KOPT-K1 (cell line): ENCODE data around the gene KCNQ1.
A peak's percentile ranks its signal among the peaks of the same experiment; 100 is the strongest.

Source experiments
- H3K27ac ChIP-seq: fragments of 200-600 bp; sonication (generic); 2 replicates; pipeline ENCODE4 v1.5.1; 2016; ENCODE audit warnings: antibody characterized with exemption, mild to moderate bottlenecking, low read depth, low read length; ENCODE audit not compliant: poor library complexity, severe bottlenecking
- H3K36me3 ChIP-seq: fragments of 200-600 bp; sonication (generic); 2 replicates; pipeline ENCODE4 v1.5.1; 2017; ENCODE audit warnings: antibody characterized with exemption, mild to moderate bottlenecking, low read length, moderate library complexity; ENCODE audit not compliant: insufficient read depth
- H3K9me3 ChIP-seq: fragments of 200-600 bp; sonication (generic); 2 replicates; pipeline ENCODE4 v1.5.1; 2017; ENCODE audit warnings: antibody characterized with exemption, low read length, mild to moderate bottlenecking; ENCODE audit not compliant: insufficient read depth, poor library complexity, severe bottlenecking

KCNQ1 gene

DNA sequence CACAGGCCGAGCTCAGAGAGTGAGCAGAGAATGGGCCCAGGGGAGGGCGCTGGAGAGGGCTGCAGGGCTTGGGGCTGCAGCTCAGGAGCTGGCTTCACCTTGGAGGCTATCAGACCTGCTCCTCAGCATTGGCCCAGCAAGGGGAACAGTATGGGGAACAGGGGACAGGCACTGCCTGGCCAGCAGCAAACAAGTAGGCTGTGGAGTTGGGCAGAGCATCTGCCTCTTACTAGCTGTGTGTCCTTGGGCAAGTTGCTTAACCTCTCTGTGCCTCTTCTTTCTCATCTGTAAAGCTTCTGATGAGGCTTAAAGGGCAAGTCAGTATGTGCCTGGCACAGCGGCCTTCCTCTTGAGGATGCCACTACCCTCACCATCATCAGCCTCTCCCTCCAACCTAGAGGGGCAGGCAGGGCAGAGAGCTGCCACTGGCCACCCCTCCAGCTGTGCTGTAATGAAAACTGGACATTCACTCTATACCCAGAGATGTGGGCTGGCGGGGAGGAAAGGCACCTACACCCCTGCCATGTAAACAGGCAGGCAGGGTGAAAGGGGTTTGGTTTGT is 448.2 kb downstream of the KCNQ1 start:
- no peaks in the 10 kb centered on the region for H3K9me3 ChIP-seq
- H3K27ac ChIP-seq = peak overlapping the region; percentile 79
- no peaks in the 10 kb centered on the region for H3K36me3 ChIP-seq

DNA sequence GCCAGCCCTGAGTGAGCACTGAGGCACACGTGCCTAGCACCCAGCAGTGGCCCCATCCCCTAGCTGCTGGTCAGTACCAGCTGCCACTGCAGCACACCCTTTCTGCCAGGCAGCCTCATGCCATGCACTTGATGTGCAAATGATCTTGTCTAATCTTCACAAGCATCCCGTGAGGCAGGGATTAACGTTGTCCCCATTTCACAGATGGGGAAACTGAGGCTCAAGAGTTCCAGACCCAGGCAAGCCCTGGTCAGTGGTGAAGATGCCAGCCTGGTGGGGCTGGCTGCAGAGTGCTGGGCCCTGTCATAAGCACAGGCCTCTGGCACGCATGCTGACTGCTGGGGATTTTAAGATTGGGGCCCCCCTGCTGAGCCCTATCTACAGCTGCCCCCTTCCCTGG is 449.1 kb downstream of the KCNQ1 start:
- Histone ChIP-seq H3K9me3 (no peaks in the 10 kb centered on the region), H3K36me3 (no peaks in the 10 kb centered on the region), H3K27ac (no peak overlapping the region)

DNA sequence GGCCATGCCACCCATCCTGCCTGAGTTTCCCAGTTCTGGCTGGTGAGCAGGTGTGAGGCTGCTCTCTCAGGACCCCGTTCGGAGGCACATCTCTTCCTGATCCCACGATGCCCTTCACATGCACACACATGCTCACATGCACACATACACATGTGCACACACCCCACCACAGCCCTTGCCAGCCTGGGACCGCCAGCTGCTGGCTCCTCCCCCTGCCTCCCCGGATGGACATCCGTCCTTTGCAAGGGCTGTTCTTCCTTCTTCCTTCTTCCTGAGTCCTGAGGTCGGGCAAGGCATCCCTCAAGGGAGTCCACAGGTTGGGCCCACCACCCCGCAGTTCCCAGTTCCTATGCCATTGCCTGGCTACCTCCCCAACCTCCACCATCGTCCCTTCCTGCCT is 451.2 kb downstream of the KCNQ1 start:
- H3K9me3 ChIP-seq = no peaks in the 10 kb centered on the region
- H3K36me3 ChIP-seq = no peaks in the 10 kb centered on the region
- H3K27ac ChIP-seq = no peak overlapping the region

DNA sequence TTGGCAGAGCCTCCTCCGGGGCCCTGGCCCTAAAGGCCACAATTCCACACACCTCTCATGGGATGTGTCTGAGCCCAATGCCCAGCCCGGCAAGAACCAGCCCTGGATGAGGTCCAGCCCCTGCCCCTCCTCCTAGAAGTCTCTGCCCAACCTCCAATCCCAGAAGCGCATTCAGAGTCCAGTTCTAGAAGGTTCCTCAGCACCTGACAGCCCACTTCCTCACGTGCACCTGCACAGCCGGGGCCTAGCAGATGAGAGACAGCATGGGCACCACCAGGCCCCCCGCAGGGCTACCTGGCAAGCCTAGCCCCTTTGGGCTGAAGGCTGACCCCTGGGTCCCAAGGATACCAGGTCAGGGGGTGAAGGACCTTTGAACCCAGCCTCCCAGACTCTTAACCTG is 452.2 kb downstream of the KCNQ1 start:
- Histone ChIP-seq H3K27ac (no peak overlapping the region), H3K36me3 (no peaks in the 10 kb centered on the region), H3K9me3 (no peaks in the 10 kb centered on the region)

DNA sequence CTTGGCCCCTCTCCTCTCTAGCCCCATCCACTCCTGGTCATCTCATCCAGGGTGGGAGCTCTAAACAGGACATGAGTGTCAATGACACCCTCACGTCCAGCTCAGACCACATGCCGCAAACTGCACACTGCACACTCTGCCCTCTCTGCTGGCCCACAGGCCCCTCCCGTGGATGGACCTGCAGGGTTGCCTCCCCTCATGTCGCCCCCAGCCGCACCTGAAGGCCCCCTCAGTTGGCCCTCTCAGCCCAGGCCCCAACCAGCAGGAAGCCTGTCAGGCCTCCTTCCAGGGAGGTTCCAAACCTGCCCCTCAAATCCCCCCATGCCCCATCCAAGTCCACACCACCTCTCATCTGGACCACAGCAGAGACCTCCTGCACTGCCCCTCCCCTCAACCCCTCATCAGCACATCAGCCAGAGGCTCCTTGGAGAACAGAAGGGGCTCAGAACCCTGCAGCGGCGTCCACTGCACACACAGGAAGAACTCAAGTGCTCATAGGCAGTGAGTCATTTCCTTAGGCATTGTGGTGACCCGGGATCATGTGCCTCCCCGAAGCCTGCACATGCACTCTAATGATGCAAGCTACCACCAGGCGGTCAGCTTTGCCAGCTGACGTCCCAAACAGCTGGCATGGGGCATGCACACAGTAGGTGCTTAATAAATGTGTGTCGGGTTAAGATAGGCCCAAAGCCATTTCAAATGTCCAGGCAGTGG is 453.7 kb downstream of the KCNQ1 start:
- Histone ChIP-seq H3K9me3 (no peaks in the 10 kb centered on the region), H3K36me3 (no peaks in the 10 kb centered on the region), H3K27ac (no peak overlapping the region)
